Measurements from ENCODE around the gene BRINP1.

GRCh38 chr9:119284118-119284517 is 85.1 kb downstream of the BRINP1 start:
- no peak for TF ChIP-seq CTCF (IDR thresholded peaks at IDR 0.05; ENCODE audit: extremely low read depth in 1 of 2, insufficient read depth in 1 of 2, low read depth in 1 of 2, low read length in 2 of 2)
- no peak for TF ChIP-seq EZH2 (IDR thresholded peaks at IDR 0.05; ENCODE audit: borderline replicate concordance, low read depth, low read length, severe bottlenecking)
- TF ChIP-seq MYC (IDR thresholded peaks at IDR 0.05; ENCODE audit: low read depth, low read length): no peak
- no peak for TF ChIP-seq POLR2AphosphoS5 (IDR thresholded peaks at IDR 0.05; ENCODE audit: insufficient read depth, low read depth, low read length)
- TF ChIP-seq JUN (IDR thresholded peaks at IDR 0.05; ENCODE audit: borderline replicate concordance, insufficient read depth, insufficient read length, low read depth): no peak
- no peak for TF ChIP-seq POLR2A (IDR thresholded peaks at IDR 0.05; ENCODE audit: low read depth, low read length)
- no peak for TF ChIP-seq MAX (IDR thresholded peaks at IDR 0.05; ENCODE audit: insufficient read depth, insufficient read length)
- no peak for TF ChIP-seq FOS (IDR thresholded peaks at IDR 0.05; ENCODE audit: borderline replicate concordance, insufficient read depth, low read length)
- no peak for TF ChIP-seq GATA2 (IDR thresholded peaks at IDR 0.05; ENCODE audit: insufficient read depth, insufficient read length, low read depth, low read length)

Measured in endothelial cell of umbilical vein (primary cell).